ENCODE data around the gene AKAP6.

DNA sequence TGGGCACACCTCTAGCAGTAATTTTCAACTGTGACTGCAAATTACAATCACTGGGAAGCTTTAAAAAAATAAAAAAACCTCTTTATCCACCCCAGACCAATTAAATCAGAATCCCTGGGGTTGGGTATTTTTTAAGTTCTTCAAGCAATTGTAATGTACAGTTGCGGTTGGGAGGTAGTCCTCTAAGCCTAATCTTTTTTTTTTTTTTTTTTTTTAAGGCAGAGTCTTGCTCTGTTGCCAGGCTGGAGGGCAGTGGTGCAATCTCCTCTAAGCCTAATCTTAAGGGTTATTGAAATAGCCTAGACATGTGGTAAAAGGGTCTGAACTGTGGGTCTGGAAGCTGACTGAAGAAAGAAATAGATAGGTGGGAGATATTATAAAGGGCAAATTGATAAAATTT lies 230.5 kb downstream of the AKAP6 start:
- TF ChIP-seq, protein P1, sequence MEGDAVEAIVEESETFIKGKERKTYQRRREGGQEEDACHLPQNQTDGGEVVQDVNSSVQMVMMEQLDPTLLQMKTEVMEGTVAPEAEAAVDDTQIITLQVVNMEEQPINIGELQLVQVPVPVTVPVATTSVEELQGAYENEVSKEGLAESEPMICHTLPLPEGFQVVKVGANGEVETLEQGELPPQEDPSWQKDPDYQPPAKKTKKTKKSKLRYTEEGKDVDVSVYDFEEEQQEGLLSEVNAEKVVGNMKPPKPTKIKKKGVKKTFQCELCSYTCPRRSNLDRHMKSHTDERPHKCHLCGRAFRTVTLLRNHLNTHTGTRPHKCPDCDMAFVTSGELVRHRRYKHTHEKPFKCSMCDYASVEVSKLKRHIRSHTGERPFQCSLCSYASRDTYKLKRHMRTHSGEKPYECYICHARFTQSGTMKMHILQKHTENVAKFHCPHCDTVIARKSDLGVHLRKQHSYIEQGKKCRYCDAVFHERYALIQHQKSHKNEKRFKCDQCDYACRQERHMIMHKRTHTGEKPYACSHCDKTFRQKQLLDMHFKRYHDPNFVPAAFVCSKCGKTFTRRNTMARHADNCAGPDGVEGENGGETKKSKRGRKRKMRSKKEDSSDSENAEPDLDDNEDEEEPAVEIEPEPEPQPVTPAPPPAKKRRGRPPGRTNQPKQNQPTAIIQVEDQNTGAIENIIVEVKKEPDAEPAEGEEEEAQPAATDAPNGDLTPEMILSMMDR (IDR thresholded peaks at IDR 0.05 in 2 of 3, conservative IDR thresholded peaks at IDR 0.05 in 1 of 3; ENCODE audit: control insufficient read depth in 2 of 3, extremely low read depth in 1 of 3, insufficient read depth in 1 of 3, low read depth in 3 of 3, low read length in 3 of 3) = no peak
- no peak for TF ChIP-seq CEBPB (IDR thresholded peaks at IDR 0.05; ENCODE audit: borderline replicate concordance in 1 of 2, low read depth in 2 of 2, low read length in 2 of 2)
- TF ChIP-seq CBX5 (IDR thresholded peaks at IDR 0.05; ENCODE audit: low read depth) = no peak
- no peak for TF ChIP-seq LARP7 (IDR thresholded peaks at IDR 0.05)
- no peak for TF ChIP-seq SP1 (IDR thresholded peaks at IDR 0.05; ENCODE audit: low read depth, low read length)
- no peak for TF ChIP-seq SRF (IDR thresholded peaks at IDR 0.05; ENCODE audit: low read depth in 2 of 2, low read length in 2 of 2)
- TF ChIP-seq POLR2AphosphoS5 (IDR thresholded peaks at IDR 0.05; ENCODE audit: low read length) = no peak
- no peak for TF ChIP-seq POLR2A (IDR thresholded peaks at IDR 0.05; ENCODE audit: low read depth, low read length)
